Liver (tissue), 9 donors: ENCODE data around the gene CCDC6. TPM values are rescaled to one million over a fixed set of nuclear protein-coding genes. Genes with fewer than 3 reads are reported as not detected.

Experiments used
- DNase-seq: peaks from one replicate; pipeline ENCODE4 v3.0.0-alpha.2; 2017; ENCODE audit warnings: low spot score
- H3K27ac ChIP-seq, 2 donors: one replicate each; pipeline ENCODE4 v1.7.0; 2013; ENCODE audit warnings: inconsistent platforms in 2 of 2, low read length in 2 of 2, control low read depth in 1 of 2, low read depth in 1 of 2, mild to moderate bottlenecking in 1 of 2
- H3K27me3 ChIP-seq, 4 donors: one replicate each; pipeline versions ENCODE4 v1.6.1 to v1.7.0; 2013; ENCODE audit warnings: low read length in 3 of 4, inconsistent platforms in 1 of 4, mild to moderate bottlenecking in 1 of 4, moderate library complexity in 1 of 4; ENCODE audit not compliant: control insufficient read depth in 4 of 4, insufficient read depth in 4 of 4
- H3K36me3 ChIP-seq, 4 donors: one replicate each; pipeline versions ENCODE4 v1.6.1 to v1.7.0; 2013; ENCODE audit warnings: low read length in 3 of 4, mild to moderate bottlenecking in 3 of 4, low read depth in 1 of 4, moderate library complexity in 1 of 4; ENCODE audit not compliant: control insufficient read depth in 4 of 4, insufficient read depth in 3 of 4
- H3K4me1 ChIP-seq, 4 donors: one replicate each; pipeline versions ENCODE4 v1.6.1 to v1.7.0; 2013; ENCODE audit warnings: low read length in 3 of 4, mild to moderate bottlenecking in 3 of 4, moderate library complexity in 1 of 4; ENCODE audit not compliant: control insufficient read depth in 4 of 4, insufficient read depth in 4 of 4
- H3K4me3 ChIP-seq, 3 donors: one replicate each; pipeline versions ENCODE4 v1.6.1 to v1.7.0; 2013; ENCODE audit warnings: low read length in 3 of 3, control low read depth in 1 of 3, low read depth in 1 of 3, mild to moderate bottlenecking in 1 of 3
- H3K9ac ChIP-seq, 2 donors: one replicate each; pipeline ENCODE4 v1.7.0; 2013; ENCODE audit warnings: low read length in 2 of 2, mild to moderate bottlenecking in 2 of 2, moderate library complexity in 2 of 2, control low read depth in 1 of 2, low read depth in 1 of 2
- H3K9me3 ChIP-seq, 4 donors: one replicate each; pipeline versions ENCODE4 v1.6.1 to v1.7.0; 2013; ENCODE audit warnings: low read length in 3 of 4; ENCODE audit not compliant: control insufficient read depth in 4 of 4
- EGR1 ChIP-seq, 2 donors: IDR thresholded peaks; 2 replicates each; pipeline ENCODE4 v1.6.1; 2016 to 2018; ENCODE audit warnings: antibody characterized with exemption in 2 of 2, low read depth in 2 of 2
- FOXA1 ChIP-seq: IDR thresholded peaks from 2 replicates; pipeline ENCODE4 v1.6.1; 2016; ENCODE audit warnings: antibody characterized with exemption
- FOXA2 ChIP-seq: IDR thresholded peaks from 2 replicates; pipeline ENCODE4 v1.6.1; 2016; ENCODE audit warnings: antibody characterized with exemption
- GABPA ChIP-seq, 2 donors: IDR thresholded peaks in 1 of 2; conservative IDR thresholded peaks in 1 of 2; 2 replicates each; pipeline ENCODE4 v1.6.1; 2016; ENCODE audit warnings: antibody characterized with exemption in 2 of 2, mild to moderate bottlenecking in 1 of 2, moderate library complexity in 1 of 2
- HNF4A ChIP-seq, 2 donors: conservative IDR thresholded peaks; 2 replicates each; pipeline ENCODE4 v1.6.1; 2016; ENCODE audit warnings: antibody characterized with exemption in 2 of 2, mild to moderate bottlenecking in 2 of 2
- HNF4G ChIP-seq: IDR thresholded peaks from 2 replicates; pipeline ENCODE4 v1.6.1; 2016; ENCODE audit warnings: antibody characterized with exemption
- JUND ChIP-seq, 2 donors: IDR thresholded peaks; 2 replicates each; pipeline ENCODE4 v1.6.1; 2016; ENCODE audit warnings: antibody characterized with exemption in 2 of 2
- NR2F2 ChIP-seq: IDR thresholded peaks from 2 replicates; pipeline ENCODE4 v1.6.1; 2016; ENCODE audit warnings: antibody characterized with exemption
- RAD21 ChIP-seq, 2 donors: IDR thresholded peaks; 2 replicates each; pipeline ENCODE4 v1.6.1; 2016; ENCODE audit warnings: antibody characterized with exemption in 2 of 2, mild to moderate bottlenecking in 2 of 2
- RXRA ChIP-seq, 2 donors: IDR thresholded peaks; 2 replicates each; pipeline ENCODE4 v1.6.1; 2017 to 2018; ENCODE audit warnings: antibody characterized with exemption in 2 of 2, mild to moderate bottlenecking in 1 of 2
- SP1 ChIP-seq: IDR thresholded peaks from 2 replicates; pipeline ENCODE4 v1.6.1; 2018; ENCODE audit warnings: antibody characterized with exemption, mild to moderate bottlenecking
- TAF1 ChIP-seq: conservative IDR thresholded peaks from 2 replicates; pipeline ENCODE4 v1.6.1; 2016; ENCODE audit warnings: antibody characterized with exemption, mild to moderate bottlenecking
- YY1 ChIP-seq: IDR thresholded peaks from 2 replicates; pipeline ENCODE4 v1.6.1; 2016; ENCODE audit warnings: antibody characterized with exemption, mild to moderate bottlenecking
- WGBS: extraction: QIAGEN DNeasy Blood & Tissue Kit; methylation state at CpG from one replicate; pipeline ENCODE4 v1.1.7; 2013; 5-methylcytosine and 5-hydroxymethylcytosine counted together
- polyA plus RNA-seq, 2 donors: library from polyadenylated mRNA; stranded (reverse) in 1 of 2; unstranded in 1 of 2; fragments of 200-250 nt in 1 of 2; fragments of >200 nt in 1 of 2; fragmentation: Nextera tagmentation in 1 of 2; extraction: Ambion mirVana in 1 of 2; gene quantifications; one replicate each; pipeline versions ENCODE4 v1.2.1 to v1.2.3, GENCODE V29; 2013 to 2015
- total RNA-seq, 2 donors: library from RNA; depleted of rRNA; stranded (reverse); fragments of >200 nt; gene quantifications; one replicate each; pipeline ENCODE4 v1.2.3, GENCODE V29; 2014
- TF ChIP-seq, protein P1 (sequence below): IDR thresholded peaks from 2 replicates; pipeline ENCODE4 v1.6.1; 2016; ENCODE audit warnings: antibody characterized with exemption
- TF ChIP-seq, protein P2 (sequence below): IDR thresholded peaks from 2 replicates; pipeline ENCODE4 v1.6.1; 2016; ENCODE audit warnings: antibody characterized with exemption, mild to moderate bottlenecking
- TF ChIP-seq, protein P3 (sequence below): fragments of 150-350 bp; IDR thresholded peaks from 2 replicates; pipeline ENCODE4 v1.5.1; 2017; ENCODE audit warnings: improper control_type of control experiment, low read depth, low read length; ENCODE audit not compliant: missing input control
- TF ChIP-seq, protein P4 (sequence below): IDR thresholded peaks from 2 replicates; pipeline ENCODE4 v1.6.1; 2016; ENCODE audit warnings: antibody characterized with exemption
- TF ChIP-seq, protein P5 (sequence below): IDR thresholded peaks from 2 replicates; pipeline ENCODE4 v1.6.1; 2016; ENCODE audit warnings: antibody characterized with exemption
- donor health status: healthy.
- donor health status: healthy.
- donor health status: healthy.
- donor health status: healthy.
- donor health status: healthy.

CCDC6 gene
- total and polyA plus RNA-seq, 4 donors: 4.7 to 14.3 (median 8.8) TPM

DNA sequence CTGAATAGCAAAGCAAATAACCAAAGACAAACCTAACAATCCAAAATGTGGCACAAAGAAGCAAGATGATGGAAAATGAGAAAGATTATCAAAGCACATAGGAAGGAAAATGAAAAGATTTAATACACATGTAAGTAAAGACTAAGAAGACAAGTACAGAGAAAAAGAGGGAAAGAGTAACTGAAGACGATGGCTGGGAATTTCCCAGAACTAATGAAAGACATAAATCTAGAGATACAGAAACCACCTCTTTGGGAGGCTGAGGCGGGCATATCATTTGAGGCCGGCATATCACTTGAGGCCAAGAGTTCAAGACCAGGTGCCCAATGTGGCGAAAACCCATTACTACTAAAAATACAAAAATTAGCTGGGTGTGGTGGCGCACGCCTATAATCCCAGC is 46.8 kb downstream of the CCDC6 start:
- Histone ChIP-seq H3K27me3 (no peaks in the 10 kb centered on the region), H3K27ac (no peak overlapping the region), H3K9ac (no peak overlapping the region), H3K9me3 (peaks cover 0 to 1% (median 0%) of the 10 kb centered on the region in 4 donors), H3K4me1 (peaks cover 0 to 8% (median 5%) of the 10 kb centered on the region in 4 donors), H3K4me3 (no peak overlapping the region), H3K36me3 (no peaks in the 10 kb centered on the region)
- TF ChIP-seq FOXA2: no peak
- no peak for TF ChIP-seq HNF4G
- TF ChIP-seq, protein P1, sequence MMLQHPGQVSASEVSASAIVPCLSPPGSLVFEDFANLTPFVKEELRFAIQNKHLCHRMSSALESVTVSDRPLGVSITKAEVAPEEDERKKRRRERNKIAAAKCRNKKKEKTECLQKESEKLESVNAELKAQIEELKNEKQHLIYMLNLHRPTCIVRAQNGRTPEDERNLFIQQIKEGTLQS: no peak
- TF ChIP-seq YY1: no peak
- no peak for TF ChIP-seq NR2F2
- TF ChIP-seq GABPA (IDR thresholded peaks at IDR 0.05 in 1 of 2, conservative IDR thresholded peaks at IDR 0.05 in 1 of 2): no peak
- no peak for TF ChIP-seq JUND (IDR thresholded peaks at IDR 0.05)
- TF ChIP-seq, protein P2, sequence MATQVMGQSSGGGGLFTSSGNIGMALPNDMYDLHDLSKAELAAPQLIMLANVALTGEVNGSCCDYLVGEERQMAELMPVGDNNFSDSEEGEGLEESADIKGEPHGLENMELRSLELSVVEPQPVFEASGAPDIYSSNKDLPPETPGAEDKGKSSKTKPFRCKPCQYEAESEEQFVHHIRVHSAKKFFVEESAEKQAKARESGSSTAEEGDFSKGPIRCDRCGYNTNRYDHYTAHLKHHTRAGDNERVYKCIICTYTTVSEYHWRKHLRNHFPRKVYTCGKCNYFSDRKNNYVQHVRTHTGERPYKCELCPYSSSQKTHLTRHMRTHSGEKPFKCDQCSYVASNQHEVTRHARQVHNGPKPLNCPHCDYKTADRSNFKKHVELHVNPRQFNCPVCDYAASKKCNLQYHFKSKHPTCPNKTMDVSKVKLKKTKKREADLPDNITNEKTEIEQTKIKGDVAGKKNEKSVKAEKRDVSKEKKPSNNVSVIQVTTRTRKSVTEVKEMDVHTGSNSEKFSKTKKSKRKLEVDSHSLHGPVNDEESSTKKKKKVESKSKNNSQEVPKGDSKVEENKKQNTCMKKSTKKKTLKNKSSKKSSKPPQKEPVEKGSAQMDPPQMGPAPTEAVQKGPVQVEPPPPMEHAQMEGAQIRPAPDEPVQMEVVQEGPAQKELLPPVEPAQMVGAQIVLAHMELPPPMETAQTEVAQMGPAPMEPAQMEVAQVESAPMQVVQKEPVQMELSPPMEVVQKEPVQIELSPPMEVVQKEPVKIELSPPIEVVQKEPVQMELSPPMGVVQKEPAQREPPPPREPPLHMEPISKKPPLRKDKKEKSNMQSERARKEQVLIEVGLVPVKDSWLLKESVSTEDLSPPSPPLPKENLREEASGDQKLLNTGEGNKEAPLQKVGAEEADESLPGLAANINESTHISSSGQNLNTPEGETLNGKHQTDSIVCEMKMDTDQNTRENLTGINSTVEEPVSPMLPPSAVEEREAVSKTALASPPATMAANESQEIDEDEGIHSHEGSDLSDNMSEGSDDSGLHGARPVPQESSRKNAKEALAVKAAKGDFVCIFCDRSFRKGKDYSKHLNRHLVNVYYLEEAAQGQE: no peak
- TF ChIP-seq RAD21 (IDR thresholded peaks at IDR 0.05): no peak
- TF ChIP-seq, protein P3, sequence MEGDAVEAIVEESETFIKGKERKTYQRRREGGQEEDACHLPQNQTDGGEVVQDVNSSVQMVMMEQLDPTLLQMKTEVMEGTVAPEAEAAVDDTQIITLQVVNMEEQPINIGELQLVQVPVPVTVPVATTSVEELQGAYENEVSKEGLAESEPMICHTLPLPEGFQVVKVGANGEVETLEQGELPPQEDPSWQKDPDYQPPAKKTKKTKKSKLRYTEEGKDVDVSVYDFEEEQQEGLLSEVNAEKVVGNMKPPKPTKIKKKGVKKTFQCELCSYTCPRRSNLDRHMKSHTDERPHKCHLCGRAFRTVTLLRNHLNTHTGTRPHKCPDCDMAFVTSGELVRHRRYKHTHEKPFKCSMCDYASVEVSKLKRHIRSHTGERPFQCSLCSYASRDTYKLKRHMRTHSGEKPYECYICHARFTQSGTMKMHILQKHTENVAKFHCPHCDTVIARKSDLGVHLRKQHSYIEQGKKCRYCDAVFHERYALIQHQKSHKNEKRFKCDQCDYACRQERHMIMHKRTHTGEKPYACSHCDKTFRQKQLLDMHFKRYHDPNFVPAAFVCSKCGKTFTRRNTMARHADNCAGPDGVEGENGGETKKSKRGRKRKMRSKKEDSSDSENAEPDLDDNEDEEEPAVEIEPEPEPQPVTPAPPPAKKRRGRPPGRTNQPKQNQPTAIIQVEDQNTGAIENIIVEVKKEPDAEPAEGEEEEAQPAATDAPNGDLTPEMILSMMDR: no peak
- no peak for TF ChIP-seq HNF4A (conservative IDR thresholded peaks at IDR 0.05)
- TF ChIP-seq RXRA (IDR thresholded peaks at IDR 0.05): no peak
- TF ChIP-seq, protein P4, sequence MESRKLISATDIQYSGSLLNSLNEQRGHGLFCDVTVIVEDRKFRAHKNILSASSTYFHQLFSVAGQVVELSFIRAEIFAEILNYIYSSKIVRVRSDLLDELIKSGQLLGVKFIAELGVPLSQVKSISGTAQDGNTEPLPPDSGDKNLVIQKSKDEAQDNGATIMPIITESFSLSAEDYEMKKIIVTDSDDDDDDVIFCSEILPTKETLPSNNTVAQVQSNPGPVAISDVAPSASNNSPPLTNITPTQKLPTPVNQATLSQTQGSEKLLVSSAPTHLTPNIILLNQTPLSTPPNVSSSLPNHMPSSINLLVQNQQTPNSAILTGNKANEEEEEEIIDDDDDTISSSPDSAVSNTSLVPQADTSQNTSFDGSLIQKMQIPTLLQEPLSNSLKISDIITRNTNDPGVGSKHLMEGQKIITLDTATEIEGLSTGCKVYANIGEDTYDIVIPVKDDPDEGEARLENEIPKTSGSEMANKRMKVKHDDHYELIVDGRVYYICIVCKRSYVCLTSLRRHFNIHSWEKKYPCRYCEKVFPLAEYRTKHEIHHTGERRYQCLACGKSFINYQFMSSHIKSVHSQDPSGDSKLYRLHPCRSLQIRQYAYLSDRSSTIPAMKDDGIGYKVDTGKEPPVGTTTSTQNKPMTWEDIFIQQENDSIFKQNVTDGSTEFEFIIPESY: no peak
- TF ChIP-seq TAF1: no peak
- TF ChIP-seq FOXA1: no peak
- no peak for TF ChIP-seq SP1
- TF ChIP-seq, protein P5, sequence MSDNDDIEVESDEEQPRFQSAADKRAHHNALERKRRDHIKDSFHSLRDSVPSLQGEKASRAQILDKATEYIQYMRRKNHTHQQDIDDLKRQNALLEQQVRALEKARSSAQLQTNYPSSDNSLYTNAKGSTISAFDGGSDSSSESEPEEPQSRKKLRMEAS: no peak
- no peak for TF ChIP-seq EGR1 (IDR thresholded peaks at IDR 0.05; ENCODE audit: low read depth in 2 of 2)
- no peak for DNase-seq
- 96% methylated on average over 6 of the region's 6 CpGs for WGBS
